ENCODE data around the gene YTHDC2.

YTHDC2 gene

GRCh38 chr5:113606298-113607134 lies 93.0 kb downstream of the YTHDC2 start:
- DNase-seq (ENCODE audit: low read depth): no peak

GRCh38 chr5:113607361-113607760 lies 93.9 kb downstream of the YTHDC2 start:
- no peak for DNase-seq (ENCODE audit: low read depth)

- DNase-seq (ENCODE audit: low read depth): no peak
These were observed 94.7 kb downstream of the YTHDC2 start for GRCh38 chr5:113608113-113608596.

GRCh38 chr5:113612060-113612496 lies 98.6 kb downstream of the YTHDC2 start:
- DNase-seq (ENCODE audit: low read depth): no peak

- DNase-seq (ENCODE audit: low read depth): no peak
These were observed 100.7 kb downstream of the YTHDC2 start for GRCh38 chr5:113614191-113614590.

GRCh38 chr5:113615708-113616107 lies 102.2 kb downstream of the YTHDC2 start:
- DNase-seq (ENCODE audit: low read depth): no peak

GRCh38 chr5:113617191-113617796 lies 103.8 kb downstream of the YTHDC2 start:
- DNase-seq (ENCODE audit: low read depth): no peak

- DNase-seq (ENCODE audit: low read depth): no peak
These were observed 119.5 kb downstream of the YTHDC2 start for GRCh38 chr5:113632996-113633395.

- DNase-seq (ENCODE audit: low read depth): no peak
These were observed 121.5 kb downstream of the YTHDC2 start for GRCh38 chr5:113634957-113635356.

GRCh38 chr5:113641715-113642114 lies 128.2 kb downstream of the YTHDC2 start:
- DNase-seq (ENCODE audit: low read depth): no peak
